GM10266 (cell line): ENCODE results near the gene KTI12.

Experiments used
- DNase-seq: peaks from one replicate; pipeline ENCODE4 v3.0.0; 2012; ENCODE audit errors: extremely low spot score
- TF ChIP-seq, protein P1 (sequence below): IDR thresholded peaks from 2 replicates; pipeline ENCODE4 v1.5.1; 2012; ENCODE audit warnings: mild to moderate bottlenecking, low read depth; ENCODE audit not compliant: control insufficient read depth, insufficient read depth; ENCODE audit errors: missing control alignments

KTI12 gene

DNA sequence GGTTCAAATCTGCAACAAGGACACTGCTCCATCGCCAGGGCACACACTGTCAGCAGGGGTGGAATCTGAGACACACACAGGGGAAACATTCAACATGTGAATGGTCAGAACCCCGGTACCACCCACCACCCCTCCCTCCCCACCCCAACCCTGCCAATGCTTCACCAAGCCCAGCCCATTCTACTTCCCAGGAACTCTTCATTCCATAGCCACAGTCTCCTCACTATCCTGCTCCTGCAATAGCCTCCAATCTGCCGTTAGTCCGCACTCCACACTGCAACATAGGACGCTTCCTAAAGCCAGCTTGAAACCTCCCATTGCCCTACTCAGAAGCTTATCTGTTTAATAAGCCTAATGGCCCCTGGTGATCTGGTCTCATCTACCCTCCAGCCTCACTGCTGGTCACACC is 35.6 kb downstream of the KTI12 start:
- DNase-seq: no peak
- TF ChIP-seq, protein P1, sequence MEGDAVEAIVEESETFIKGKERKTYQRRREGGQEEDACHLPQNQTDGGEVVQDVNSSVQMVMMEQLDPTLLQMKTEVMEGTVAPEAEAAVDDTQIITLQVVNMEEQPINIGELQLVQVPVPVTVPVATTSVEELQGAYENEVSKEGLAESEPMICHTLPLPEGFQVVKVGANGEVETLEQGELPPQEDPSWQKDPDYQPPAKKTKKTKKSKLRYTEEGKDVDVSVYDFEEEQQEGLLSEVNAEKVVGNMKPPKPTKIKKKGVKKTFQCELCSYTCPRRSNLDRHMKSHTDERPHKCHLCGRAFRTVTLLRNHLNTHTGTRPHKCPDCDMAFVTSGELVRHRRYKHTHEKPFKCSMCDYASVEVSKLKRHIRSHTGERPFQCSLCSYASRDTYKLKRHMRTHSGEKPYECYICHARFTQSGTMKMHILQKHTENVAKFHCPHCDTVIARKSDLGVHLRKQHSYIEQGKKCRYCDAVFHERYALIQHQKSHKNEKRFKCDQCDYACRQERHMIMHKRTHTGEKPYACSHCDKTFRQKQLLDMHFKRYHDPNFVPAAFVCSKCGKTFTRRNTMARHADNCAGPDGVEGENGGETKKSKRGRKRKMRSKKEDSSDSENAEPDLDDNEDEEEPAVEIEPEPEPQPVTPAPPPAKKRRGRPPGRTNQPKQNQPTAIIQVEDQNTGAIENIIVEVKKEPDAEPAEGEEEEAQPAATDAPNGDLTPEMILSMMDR: no peak

DNA sequence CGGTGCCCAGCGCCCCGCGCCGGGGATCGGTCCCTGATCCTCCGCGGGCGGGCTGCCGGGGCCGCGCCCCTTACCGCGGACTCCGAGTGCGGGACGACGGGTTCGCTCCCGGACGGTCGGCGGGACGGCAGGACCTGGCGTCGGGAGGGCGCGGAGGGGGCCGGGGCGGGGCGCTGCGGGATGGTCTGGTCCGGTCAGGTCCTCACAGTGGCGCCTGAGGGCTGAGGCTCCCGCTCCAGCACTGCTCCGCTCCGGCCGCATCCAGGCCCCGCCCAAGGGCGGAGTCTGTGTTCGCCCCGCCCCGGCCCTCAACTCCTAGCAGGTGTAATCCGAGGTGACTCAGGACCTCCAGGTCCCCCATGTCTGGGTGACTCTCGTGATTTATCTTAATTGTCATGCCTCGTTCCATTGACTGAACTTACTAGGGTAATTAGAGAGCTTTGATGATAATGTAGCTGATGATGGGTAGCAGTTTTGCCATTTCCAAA is 43.1 kb downstream of the KTI12 start, which contains the start of gene RAB3B:
Gene RAB3B (minus strand): TSS at position 223 of the 488 bp plus-strand sequence. CDS start 13,583 bp downstream, outside the sequence.
- TF ChIP-seq, protein P1: no peak
- DNase-seq: peak; percentile 79

- TF ChIP-seq, protein P1: no peak
Observed at GRCh38 chr1:51989582-51990477, 43.8 kb downstream of the KTI12 start.

DNA sequence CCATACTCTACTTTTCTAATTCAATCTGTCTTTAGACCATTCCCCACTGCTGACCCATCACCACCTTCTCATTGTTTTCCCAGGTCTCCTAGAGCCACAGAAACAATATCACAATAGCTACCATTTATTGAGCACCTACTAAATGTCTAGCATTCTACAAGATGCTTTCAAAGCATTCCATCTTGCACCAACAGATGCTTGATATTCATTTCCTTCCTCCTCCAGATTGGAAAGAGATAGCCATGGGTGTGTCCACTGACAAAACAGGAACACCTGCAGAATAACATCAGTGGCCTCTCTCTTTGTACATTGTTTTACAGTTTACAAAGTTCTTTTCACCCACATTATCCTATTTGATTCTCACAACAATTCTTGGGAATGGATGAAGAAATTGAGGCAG is 45.4 kb downstream of the KTI12 start:
- TF ChIP-seq, protein P1: no peak
- no peak for DNase-seq

More at GRCh38 chr1:51989582-51990477, 43.8 kb downstream of the KTI12 start:
- no peak for DNase-seq

- no peak for DNase-seq
- TF ChIP-seq, protein P1: no peak
Observed at GRCh38 chr1:51986718-51987117, 46.9 kb downstream of the KTI12 start.

DNA sequence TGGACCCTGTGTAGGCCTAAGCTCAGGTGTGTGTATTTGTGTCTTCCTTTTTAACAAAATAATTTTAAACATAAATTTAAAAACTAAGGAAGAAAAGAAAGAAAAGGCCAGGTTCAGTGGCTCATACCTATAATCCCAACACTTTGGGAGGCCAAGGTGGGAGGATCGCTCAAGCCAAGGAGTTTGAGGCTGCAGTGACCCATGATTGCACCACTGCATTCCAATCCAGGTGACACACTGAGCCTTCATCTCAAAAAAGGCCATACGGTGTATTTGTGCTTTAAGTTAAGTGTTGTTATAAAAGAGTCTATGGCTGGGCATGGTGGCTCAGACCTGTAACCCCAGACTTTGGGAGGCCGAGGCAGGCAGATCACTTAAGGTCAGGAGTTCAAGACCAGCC is 51.4 kb downstream of the KTI12 start:
- TF ChIP-seq, protein P1: no peak
- no peak for DNase-seq
